Activated naive CD8-positive, alpha-beta T cell treated with anti-CD3 and anti-CD28 coated beads, Interleukin-2, amount 50 U/mL, for 16 hours (primary cell): ENCODE results near the gene SFMBT1.

ENCODE experiments used
- DNase-seq: peaks from one replicate; pipeline ENCODE4 v3.0.0-alpha.2; 2020; ENCODE audit warnings: low read depth, low spot score

Gene SFMBT1

GRCh38 chr3:52889901-52890300 lies 156.0 kb downstream of the SFMBT1 start:
- no peak for DNase-seq

- no peak for DNase-seq
Observed at GRCh38 chr3:52887166-52887565, 158.7 kb downstream of the SFMBT1 start.

GRCh38 chr3:52886049-52886730 lies 159.7 kb downstream of the SFMBT1 start:
- no peak for DNase-seq

GRCh38 chr3:52882377-52882776 lies 163.5 kb downstream of the SFMBT1 start:
- no peak for DNase-seq

GRCh38 chr3:52881871-52882270 lies 164.0 kb downstream of the SFMBT1 start:
- no peak for DNase-seq

GRCh38 chr3:52880474-52880873 lies 165.4 kb downstream of the SFMBT1 start:
- DNase-seq, result no peak

- DNase-seq, result no peak
Observed at GRCh38 chr3:52880047-52880446, 165.8 kb downstream of the SFMBT1 start.

GRCh38 chr3:52879581-52879980 lies 166.3 kb downstream of the SFMBT1 start:
- no peak for DNase-seq

GRCh38 chr3:52879090-52879489 lies 166.8 kb downstream of the SFMBT1 start:
- DNase-seq, result no peak

GRCh38 chr3:52877085-52877484 lies 168.8 kb downstream of the SFMBT1 start:
- no peak for DNase-seq

- no peak for DNase-seq
Observed at GRCh38 chr3:52874864-52875587, 170.8 kb downstream of the SFMBT1 start.

GRCh38 chr3:52874160-52874701 lies 171.6 kb downstream of the SFMBT1 start:
- DNase-seq, result no peak

- no peak for DNase-seq
Observed at GRCh38 chr3:52873433-52874159, 172.3 kb downstream of the SFMBT1 start.

GRCh38 chr3:52872245-52872644 lies 173.6 kb downstream of the SFMBT1 start:
- DNase-seq, result no peak

- no peak for DNase-seq
Observed at GRCh38 chr3:52871761-52872160, 174.1 kb downstream of the SFMBT1 start.

GRCh38 chr3:52870471-52870870 lies 175.4 kb downstream of the SFMBT1 start:
- DNase-seq, result no peak

GRCh38 chr3:52866427-52866826 lies 179.4 kb downstream of the SFMBT1 start:
- DNase-seq, result no peak

GRCh38 chr3:52865994-52866393 lies 179.9 kb downstream of the SFMBT1 start:
- DNase-seq, result no peak

GRCh38 chr3:52860424-52860768 lies 185.5 kb downstream of the SFMBT1 start:
- no peak for DNase-seq

- DNase-seq, result no peak
Observed at GRCh38 chr3:52859686-52860423, 186.0 kb downstream of the SFMBT1 start.

GRCh38 chr3:52857864-52858263 lies 188.0 kb downstream of the SFMBT1 start:
- no peak for DNase-seq

- no peak for DNase-seq
Observed at GRCh38 chr3:52857133-52857532, 188.7 kb downstream of the SFMBT1 start.
